T-helper 2 cell (primary cell): ENCODE results near the gene CD164L2.

Experiments used
- DNase-seq, 5 experiments: peaks; one replicate each; pipeline versions ENCODE4 v3.0.0 to v3.0.0-alpha.2; 2012 to 2022

CD164L2 gene

GRCh38 chr1:27361553-27361952 is 21.6 kb downstream of the CD164L2 start:
- DNase-seq: no peak

GRCh38 chr1:27361044-27361402 is 22.1 kb downstream of the CD164L2 start:
- no peak for DNase-seq

GRCh38 chr1:27360159-27361043 is 22.7 kb downstream of the CD164L2 start:
- peak; percentile 20 to 49 (median 39) for DNase-seq

- DNase-seq: no peak
Observed at GRCh38 chr1:27359822-27360158, 23.3 kb downstream of the CD164L2 start.

- no peak for DNase-seq
Observed at GRCh38 chr1:27358928-27359313, 24.2 kb downstream of the CD164L2 start.

GRCh38 chr1:27358038-27358927 is 24.9 kb downstream of the CD164L2 start:
- DNase-seq: no peak

- DNase-seq: peak; percentile 53 to 88 (median 75)
Observed at GRCh38 chr1:27357281-27358037, 25.7 kb downstream of the CD164L2 start.

- peak in 3 of 5 experiments; percentile 38 to 55 (median 51) for DNase-seq
Observed at GRCh38 chr1:27356619-27357280, 26.4 kb downstream of the CD164L2 start.

GRCh38 chr1:27356277-27356618 is 26.9 kb downstream of the CD164L2 start:
- DNase-seq: no peak

- no peak for DNase-seq
Observed at GRCh38 chr1:27355683-27356082, 27.4 kb downstream of the CD164L2 start.

GRCh38 chr1:27353629-27354028 is 29.5 kb downstream of the CD164L2 start:
- DNase-seq: no peak

- DNase-seq: no peak
Observed at GRCh38 chr1:27353166-27353565, 30.0 kb downstream of the CD164L2 start.

- DNase-seq: no peak
Observed at GRCh38 chr1:27351541-27352107, 31.5 kb downstream of the CD164L2 start.

GRCh38 chr1:27350663-27351540 is 32.2 kb downstream of the CD164L2 start:
- no peak for DNase-seq

GRCh38 chr1:27349784-27350662 is 33.1 kb downstream of the CD164L2 start:
- DNase-seq: peak in 1 of 5 experiments; percentile 49

- peak in 1 of 5 experiments; percentile 43 for DNase-seq
Observed at GRCh38 chr1:27348861-27349783, 34.0 kb downstream of the CD164L2 start.

- DNase-seq: no peak
Observed at GRCh38 chr1:27346991-27347624, 36.0 kb downstream of the CD164L2 start.

GRCh38 chr1:27346357-27346756 is 36.8 kb downstream of the CD164L2 start:
- DNase-seq: no peak
